B cell (primary cell): Measurements from ENCODE around the gene NCAM1. TPM values are rescaled to one million over a fixed set of nuclear protein-coding genes. Genes with fewer than 3 reads are reported as not detected.
"Not testable (repeated sequence)": the region's sequence is repeated elsewhere in the genome, so short reads cannot be mapped to it uniquely, and the experiment has no call there.

ENCODE experiments used
- ATAC-seq: fragments of 200-7000 bp; cut with Tn5 transposase; one replicate; pipeline ENCODE4 v1.10.0; 2021; ENCODE audit warnings: low read depth, mild to moderate bottlenecking, moderate number of reproducible peaks, moderate library complexity
- CTCF ChIA-PET: fragments of 350-600 bp; sonication (Branson Sonifier 250); formaldehyde crosslinking; loops from one replicate; lab custom pipeline; 2021; ENCODE audit warnings: antibody characterized with exemption, inconsistent platforms; lab: Charles Lee
- POLR2A ChIA-PET: fragments of 350-600 bp; sonication (Branson Sonifier 250); formaldehyde crosslinking; loops from one replicate; lab custom pipeline; 2021; ENCODE audit warnings: antibody characterized with exemption; lab: Charles Lee
- DNase-seq: peaks from one replicate; pipeline ENCODE4 v3.0.0; 2013
- H2AFZ ChIP-seq: 2 replicates; pipeline ENCODE4 v1.6.1; 2012; ENCODE audit warnings: mild to moderate bottlenecking, low read depth, low read length; ENCODE audit not compliant: insufficient read depth, poor library complexity, severe bottlenecking
- H3K27ac ChIP-seq, 2 donors: 1 replicate in 1 of 2; 2 replicates in 1 of 2; pipeline ENCODE4 v1.5.1; 2012 to 2013; ENCODE audit warnings: low read length in 2 of 2, mild to moderate bottlenecking in 2 of 2, moderate library complexity in 1 of 2
- H3K27me3 ChIP-seq, 4 experiments: fragments of 200-600 bp in 1 of 4; sonication (generic) in 1 of 4; replicated peaks in 1 of 4; 1 replicate in 2 of 4; 2 replicates in 2 of 4; pipeline versions ENCODE4 v1.6.1 to v1.7.0; 2013 to 2016; ENCODE audit warnings: low read length in 3 of 4, mild to moderate bottlenecking in 2 of 4, mixed read lengths in 1 of 4, moderate library complexity in 1 of 4; ENCODE audit not compliant: insufficient read depth in 4 of 4, control insufficient read depth in 3 of 4; ENCODE audit errors: control extremely low read depth in 1 of 4
- H3K36me3 ChIP-seq, 2 experiments: replicated peaks in 1 of 2; 1 replicate in 1 of 2; 2 replicates in 1 of 2; pipeline versions ENCODE4 v1.6.1 to v1.7.1; 2013; ENCODE audit warnings: low read length in 1 of 2; ENCODE audit not compliant: insufficient read depth in 2 of 2, control insufficient read depth in 1 of 2; ENCODE audit errors: control extremely low read depth in 1 of 2, extremely low read depth in 1 of 2
- H3K4me1 ChIP-seq, 2 donors: fragments of 200-600 bp in 1 of 2; sonication (generic) in 1 of 2; 1 replicate in 1 of 2; 2 replicates in 1 of 2; pipeline versions ENCODE4 v1.5.1 to v1.6.1; 2013 to 2017; ENCODE audit warnings: low read length in 2 of 2; ENCODE audit not compliant: control insufficient read depth in 2 of 2, insufficient read depth in 2 of 2
- H3K4me2 ChIP-seq: replicated peaks from 2 replicates; pipeline ENCODE3; 2012; ENCODE audit warnings: mild to moderate bottlenecking, low read depth, low read length; ENCODE audit not compliant: poor library complexity, severe bottlenecking
- H3K4me3 ChIP-seq, 5 experiments: fragments of 200-600 bp in 1 of 5; sonication (generic) in 1 of 5; 1 replicate in 3 of 5; 2 replicates in 2 of 5; pipeline versions ENCODE4 v1.5.1 to v1.7.0; 2011 to 2016; ENCODE audit warnings: low read length in 4 of 5, mild to moderate bottlenecking in 4 of 5, low read depth in 2 of 5, control low read depth in 1 of 5, moderate library complexity in 1 of 5; ENCODE audit not compliant: insufficient read depth in 1 of 5; ENCODE audit errors: control extremely low read depth in 1 of 5, extremely low read depth in 1 of 5
- H3K79me2 ChIP-seq: fragments of 200-600 bp; sonication (generic); one replicate; pipeline ENCODE4 v1.6.0; 2016; ENCODE audit warnings: low read length; ENCODE audit not compliant: control insufficient read depth, insufficient read depth
- H3K9ac ChIP-seq: fragments of 200-600 bp; sonication (generic); 2 replicates; pipeline ENCODE4 v1.6.1; 2017; ENCODE audit warnings: mild to moderate bottlenecking, low read length, moderate library complexity
- H3K9me3 ChIP-seq, 3 donors: one replicate each; pipeline versions ENCODE4 v1.6.1 to v1.7.1; 2013; ENCODE audit warnings: low read length in 2 of 3; ENCODE audit not compliant: control insufficient read depth in 2 of 3, insufficient read depth in 1 of 3; ENCODE audit errors: control extremely low read depth in 1 of 3
- H4K20me1 ChIP-seq: 2 replicates; pipeline ENCODE4 v1.6.0; 2012; ENCODE audit warnings: mild to moderate bottlenecking, low read length; ENCODE audit not compliant: insufficient read depth, control insufficient read depth, poor library complexity, severe bottlenecking
- H3K27ac Mint-ChIP-seq: one replicate; pipeline ENCODE4 v1.8.0; 2021; ENCODE audit warnings: mixed read lengths
- H3K27me3 Mint-ChIP-seq: one replicate; pipeline ENCODE4 v1.8.0; 2021; ENCODE audit warnings: mixed read lengths
- H3K4me1 Mint-ChIP-seq: one replicate; pipeline ENCODE4 v1.8.0; 2021; ENCODE audit warnings: mixed read lengths
- H3K4me3 Mint-ChIP-seq: one replicate; pipeline ENCODE4 v1.8.0; 2021; ENCODE audit warnings: mixed read lengths
- H3K9me3 Mint-ChIP-seq: one replicate; pipeline ENCODE4 v1.8.0; 2022; ENCODE audit warnings: mixed read lengths; ENCODE audit not compliant: insufficient read depth
- CTCF ChIP-seq: fragments of 200-600 bp; IDR thresholded peaks from one replicate; pipeline ENCODE4 v1.8.0; 2022; ENCODE audit warnings: antibody characterized with exemption, mild to moderate bottlenecking
- EZH2 ChIP-seq: IDR thresholded peaks from 2 replicates; pipeline ENCODE4 v1.6.1; 2012; ENCODE audit warnings: borderline replicate concordance, low read depth, mild to moderate bottlenecking, moderate library complexity, low read length; ENCODE audit not compliant: insufficient read depth, poor library complexity, severe bottlenecking
- WGBS: methylation state at CpG from one replicate; pipeline ENCODE4 v1.1.5; 2013; ENCODE audit warnings: missing lambda C conversion rate; ENCODE audit not compliant: insufficient coverage; 5-methylcytosine and 5-hydroxymethylcytosine counted together
- intact Hi-C: fragments of 100-400 bp; cut with micrococcal nuclease; formaldehyde crosslinking; loops from one replicate; pipeline ENCODE4 v1.10.0; 2022
- polyA minus RNA-seq: library from RNA; depleted of rRNA, polyadenylated mRNA; stranded (reverse); fragments of >200 nt; gene quantifications from 2 replicates; pipeline ENCODE4 v1.2.3, GENCODE V29; 2012
- polyA plus RNA-seq: library from polyadenylated mRNA; depleted of rRNA; stranded (reverse); fragments of >200 nt; gene quantifications from 2 replicates; pipeline ENCODE4 v1.2.3, GENCODE V29; 2012
- total RNA-seq, 2 donors: library from RNA; stranded (reverse); fragments of 120-200 nt in 1 of 2; gene quantifications; 1 replicate in 1 of 2; 2 replicates in 1 of 2; pipeline versions ENCODE4 v1.2.3 to v1.2.4, GENCODE V29; 2013 to 2022

Gene NCAM1
- total RNA-seq (0.32 and 0.37 TPM in 2 replicates), polyA plus RNA-seq (0.13 TPM in 1 of 2 replicates, not detected in the other), polyA minus RNA-seq (0.17 and 0.93 TPM in 2 replicates)
- total RNA-seq (2013), result 2.8 TPM

GRCh38 chr11:112961146-112961668 is at the start of gene NCAM1:
TSS of gene NCAM1 (plus strand) at chr11:112961420.
- H3K27ac ChIP-seq, result no peak within 1 kb of the TSS
- peak within 1 kb of the TSS; percentile 47 for H3K9ac ChIP-seq
- Mint-ChIP-seq H3K4me3 (peak within 1 kb of the TSS; percentile 82), H3K9me3 (no peaks in the 10 kb centered on the region), H3K27me3 (peaks cover 54% of the 10 kb centered on the region), H3K4me1 (peaks cover 14% of the 10 kb centered on the region), H3K27ac (no peak within 1 kb of the TSS)
- intact Hi-C loops, result no loop called here
- H2AFZ ChIP-seq, result peak within 1 kb of the TSS; percentile 65
- H3K27me3 ChIP-seq, result peaks cover 0 to 34% (median 23%) of the 10 kb centered on the region in 4 experiments
- H3K9me3 ChIP-seq, result peaks cover 0 to 3% (median 0%) of the 10 kb centered on the region in 3 donors
- DNase-seq, result peak; percentile 9
- H4K20me1 ChIP-seq, result no peaks in the 10 kb centered on the region
- POLR2A ChIA-PET, result no interaction called here
- H3K79me2 ChIP-seq, result no peaks in the 10 kb centered on the region
- peak within 1 kb of the TSS in 4 of 5 experiments; percentile 6 to 48 (median 34) for H3K4me3 ChIP-seq
- H3K36me3 ChIP-seq, result no peaks in the 10 kb centered on the region
- peaks cover 14 to 22% of the 10 kb centered on the region in 2 donors for H3K4me1 ChIP-seq
- CTCF ChIA-PET, result no interaction called here
- no peak for ATAC-seq
- TF ChIP-seq CTCF (no peak), EZH2 (no peak)
- under 1% methylated on average over 26 of the region's 28 CpGs for WGBS
- peak within 1 kb of the TSS; percentile 68 for H3K4me2 ChIP-seq

GRCh38 chr11:112922606-112923005 is 38.6 kb upstream of the NCAM1 start:
- intact Hi-C loops, result no loop called here
- DNase-seq (no peak), ATAC-seq (no peak)
- no peaks in the 10 kb centered on the region for H3K79me2 ChIP-seq
- no peak overlapping the region for H2AFZ ChIP-seq
- TF ChIP-seq EZH2 (no peak), CTCF (no peak)
- no peaks in the 10 kb centered on the region for H3K4me1 ChIP-seq
- H3K4me2 ChIP-seq, result no peak overlapping the region
- CTCF ChIA-PET, result no interaction called here
- H3K9me3 Mint-ChIP-seq, result no peaks in the 10 kb centered on the region
- H3K36me3 ChIP-seq, result no peaks in the 10 kb centered on the region
- no peaks in the 10 kb centered on the region for H3K9me3 ChIP-seq
- whole genome bisulfite sequencing, result no CpG with 5 or more reads among the region's 2 CpGs
- POLR2A ChIA-PET, result no interaction called here
- no peaks in the 10 kb centered on the region for H3K4me1 Mint-ChIP-seq
- no peak overlapping the region for H3K4me3 Mint-ChIP-seq
- peaks cover 4% of the 10 kb centered on the region for H3K27me3 Mint-ChIP-seq
- H3K27ac Mint-ChIP-seq, result no peak overlapping the region
- no peak overlapping the region for H3K4me3 ChIP-seq
- no peak overlapping the region for H3K9ac ChIP-seq
- H4K20me1 ChIP-seq, result no peaks in the 10 kb centered on the region
- no peak overlapping the region for H3K27ac ChIP-seq
- H3K27me3 ChIP-seq, result no peaks in the 10 kb centered on the region

- CTCF ChIA-PET, intact Hi-C loops, H3K36me3 ChIP-seq, H3K9me3 ChIP-seq, DNase-seq, POLR2A ChIA-PET, H3K4me1 Mint-ChIP-seq, H3K27ac Mint-ChIP-seq, H4K20me1 ChIP-seq, H3K4me3 Mint-ChIP-seq, H3K27me3 Mint-ChIP-seq, ATAC-seq, H3K27me3 ChIP-seq, H2AFZ ChIP-seq, H3K9ac ChIP-seq, H3K79me2 ChIP-seq, H3K4me3 ChIP-seq, H3K9me3 Mint-ChIP-seq, H3K27ac ChIP-seq, H3K4me1 ChIP-seq, H3K4me2 ChIP-seq: not testable (repeated sequence)
- WGBS, result 100% methylated on average over 3 of the region's 6 CpGs
Measured at GRCh38 chr11:112924836-112925235, 36.4 kb upstream of the NCAM1 start.
